ENCODE measurements around the gene PCDHA2. TPM values are rescaled to one million over a fixed set of nuclear protein-coding genes. Genes with fewer than 3 reads are reported as not detected.

PCDHA2 gene
- total and polyA plus RNA-seq, 2 of the 13 experiments (the other 11 are each of a cell fraction or from before 2014, with no cell fraction given): not detected

- ChIA-PET POLR2A (no interaction called here), CTCF (ENCODE audit: low intra/inter-chr PET ratio, low total read pairs) (no interaction called here)
- Histone ChIP-seq H3K36me3 (replicated peaks in 1 of 2; ENCODE audit: control insufficient read depth in 1 of 2, insufficient read depth in 2 of 2, low read length in 2 of 2) (no peaks in the 10 kb centered on the region), H3K9ac (ENCODE audit: insufficient read depth, low read depth, low read length) (no peak overlapping the region), H3K27ac (ENCODE audit: extremely low read length, insufficient read depth, low read length) (no peak overlapping the region), H4K20me1 (ENCODE audit: insufficient read depth, low read length) (no peaks in the 10 kb centered on the region), H3K27me3 (ENCODE audit: control insufficient read depth in 1 of 2, insufficient read depth in 2 of 2, low read length in 2 of 2) (no peaks in the 10 kb centered on the region; a peak in 1 of 5 replicates), H3K4me1 (ENCODE audit: insufficient read depth, low read length) (no peaks in the 10 kb centered on the region), H3K9me3 (ENCODE audit: low read length) (peaks cover 25% of the 10 kb centered on the region), H3K4me3 (replicated peaks in 1 of 3; ENCODE audit: insufficient read depth in 1 of 3, low read depth in 2 of 3, low read length in 3 of 3) (no peak overlapping the region), H2AFZ (ENCODE audit: low read length) (no peak overlapping the region), H3K4me2 (ENCODE audit: low read depth, low read length) (no peak overlapping the region), H3K79me2 (ENCODE audit: insufficient read depth, low read length) (no peaks in the 10 kb centered on the region)
- no TSS peak for BruUV-seq (replicated peaks)
- FAIRE-seq (no peak), DNase-seq (ENCODE audit: low spot score) (no peak), ATAC-seq (no peak)
- TF ChIP-seq YEATS2 (CRISPR knock-in tag; IDR thresholded peaks at IDR 0.05; ENCODE audit: borderline replicate concordance) (no peak), FOXA1 (IDR thresholded peaks at IDR 0.05) (no peak), FOXA1 (CRISPR knock-in tag; IDR thresholded peaks at IDR 0.05) (no peak), ZNF513 (CRISPR knock-in tag; conservative IDR thresholded peaks at IDR 0.05) (no peak), ZNF207 (IDR thresholded peaks at IDR 0.05; ENCODE audit: borderline replicate concordance) (no peak), MXD4 (CRISPR knock-in tag; IDR thresholded peaks at IDR 0.05) (no peak), ZNF30 (CRISPR knock-in tag; IDR thresholded peaks at IDR 0.05) (no peak), MEIS1 (CRISPR knock-in tag; IDR thresholded peaks at IDR 0.05; ENCODE audit: borderline replicate concordance) (no peak)
- TF ChIP-seq, protein P1, sequence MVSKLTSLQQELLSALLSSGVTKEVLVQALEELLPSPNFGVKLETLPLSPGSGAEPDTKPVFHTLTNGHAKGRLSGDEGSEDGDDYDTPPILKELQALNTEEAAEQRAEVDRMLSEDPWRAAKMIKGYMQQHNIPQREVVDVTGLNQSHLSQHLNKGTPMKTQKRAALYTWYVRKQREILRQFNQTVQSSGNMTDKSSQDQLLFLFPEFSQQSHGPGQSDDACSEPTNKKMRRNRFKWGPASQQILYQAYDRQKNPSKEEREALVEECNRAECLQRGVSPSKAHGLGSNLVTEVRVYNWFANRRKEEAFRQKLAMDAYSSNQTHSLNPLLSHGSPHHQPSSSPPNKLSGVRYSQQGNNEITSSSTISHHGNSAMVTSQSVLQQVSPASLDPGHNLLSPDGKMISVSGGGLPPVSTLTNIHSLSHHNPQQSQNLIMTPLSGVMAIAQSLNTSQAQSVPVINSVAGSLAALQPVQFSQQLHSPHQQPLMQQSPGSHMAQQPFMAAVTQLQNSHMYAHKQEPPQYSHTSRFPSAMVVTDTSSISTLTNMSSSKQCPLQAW (CRISPR knock-in tag; IDR thresholded peaks at IDR 0.05): no peak
- TF ChIP-seq, protein P2, sequence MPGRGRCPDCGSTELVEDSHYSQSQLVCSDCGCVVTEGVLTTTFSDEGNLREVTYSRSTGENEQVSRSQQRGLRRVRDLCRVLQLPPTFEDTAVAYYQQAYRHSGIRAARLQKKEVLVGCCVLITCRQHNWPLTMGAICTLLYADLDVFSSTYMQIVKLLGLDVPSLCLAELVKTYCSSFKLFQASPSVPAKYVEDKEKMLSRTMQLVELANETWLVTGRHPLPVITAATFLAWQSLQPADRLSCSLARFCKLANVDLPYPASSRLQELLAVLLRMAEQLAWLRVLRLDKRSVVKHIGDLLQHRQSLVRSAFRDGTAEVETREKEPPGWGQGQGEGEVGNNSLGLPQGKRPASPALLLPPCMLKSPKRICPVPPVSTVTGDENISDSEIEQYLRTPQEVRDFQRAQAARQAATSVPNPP (CRISPR knock-in tag; IDR thresholded peaks at IDR 0.05): no peak
- TF ChIP-seq, protein P3, sequence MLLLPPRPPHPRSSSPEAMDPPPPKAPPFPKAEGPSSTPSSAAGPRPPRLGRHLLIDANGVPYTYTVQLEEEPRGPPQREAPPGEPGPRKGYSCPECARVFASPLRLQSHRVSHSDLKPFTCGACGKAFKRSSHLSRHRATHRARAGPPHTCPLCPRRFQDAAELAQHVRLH (CRISPR knock-in tag; IDR thresholded peaks at IDR 0.05; ENCODE audit: borderline replicate concordance, low read depth): no peak
- TF ChIP-seq, protein P4, sequence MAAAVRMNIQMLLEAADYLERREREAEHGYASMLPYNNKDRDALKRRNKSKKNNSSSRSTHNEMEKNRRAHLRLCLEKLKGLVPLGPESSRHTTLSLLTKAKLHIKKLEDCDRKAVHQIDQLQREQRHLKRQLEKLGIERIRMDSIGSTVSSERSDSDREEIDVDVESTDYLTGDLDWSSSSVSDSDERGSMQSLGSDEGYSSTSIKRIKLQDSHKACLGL (CRISPR knock-in tag; IDR thresholded peaks at IDR 0.05): no peak
- TF ChIP-seq, protein P5, sequence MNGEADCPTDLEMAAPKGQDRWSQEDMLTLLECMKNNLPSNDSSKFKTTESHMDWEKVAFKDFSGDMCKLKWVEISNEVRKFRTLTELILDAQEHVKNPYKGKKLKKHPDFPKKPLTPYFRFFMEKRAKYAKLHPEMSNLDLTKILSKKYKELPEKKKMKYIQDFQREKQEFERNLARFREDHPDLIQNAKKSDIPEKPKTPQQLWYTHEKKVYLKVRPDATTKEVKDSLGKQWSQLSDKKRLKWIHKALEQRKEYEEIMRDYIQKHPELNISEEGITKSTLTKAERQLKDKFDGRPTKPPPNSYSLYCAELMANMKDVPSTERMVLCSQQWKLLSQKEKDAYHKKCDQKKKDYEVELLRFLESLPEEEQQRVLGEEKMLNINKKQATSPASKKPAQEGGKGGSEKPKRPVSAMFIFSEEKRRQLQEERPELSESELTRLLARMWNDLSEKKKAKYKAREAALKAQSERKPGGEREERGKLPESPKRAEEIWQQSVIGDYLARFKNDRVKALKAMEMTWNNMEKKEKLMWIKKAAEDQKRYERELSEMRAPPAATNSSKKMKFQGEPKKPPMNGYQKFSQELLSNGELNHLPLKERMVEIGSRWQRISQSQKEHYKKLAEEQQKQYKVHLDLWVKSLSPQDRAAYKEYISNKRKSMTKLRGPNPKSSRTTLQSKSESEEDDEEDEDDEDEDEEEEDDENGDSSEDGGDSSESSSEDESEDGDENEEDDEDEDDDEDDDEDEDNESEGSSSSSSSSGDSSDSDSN (CRISPR knock-in tag; IDR thresholded peaks at IDR 0.05): no peak
- intact Hi-C loops (cut with micrococcal nuclease; ENCODE audit: unreplicated experiment) (no loop called here), in situ Hi-C loops (cut with HindIII; ENCODE audit: extremely low pct_ligation_motif_present, low pct_unique_long_range_greater_than_20kb) (no loop called here)
- WGBS (ENCODE audit: low lambda C conversion rate): 91% methylated on average over 42 of the region's 53 CpGs
Measured at GRCh38 chr5:140802781-140803271, 8.2 kb downstream of the PCDHA2 start.
